Astrocyte of the spinal cord (primary cell): ENCODE data around the gene SARDH.
A peak's percentile ranks its signal among the peaks of the same experiment; 100 is the strongest.

ENCODE experiments used
- DNase-seq: peaks from one replicate; pipeline ENCODE4 v3.0.0; 2011; ENCODE audit warnings: low read depth, low spot score
- H3K4me3 ChIP-seq: 2 replicates; pipeline ENCODE4 v1.5.1; 2011; ENCODE audit warnings: low read depth, mild to moderate bottlenecking, low read length, moderate library complexity
- CTCF ChIP-seq: IDR thresholded peaks from 2 replicates; pipeline ENCODE4 v1.5.1; 2012; ENCODE audit warnings: low read depth, mild to moderate bottlenecking, low read length, inconsistent platforms
- in situ Hi-C: cut with HindIII; loops from 2 replicates; pipeline ENCODE4 v1.10.0; 2017; ENCODE audit warnings: low sequenced_read_pairs

Gene SARDH

GRCh38 chr9:133718563-133719315 lies 19.4 kb downstream of the SARDH start:
- no peak overlapping the region for H3K4me3 ChIP-seq
- in situ Hi-C loops = no loop called here
- no peak for TF ChIP-seq CTCF
- DNase-seq = no peak

- TF ChIP-seq CTCF = no peak
- no peak for DNase-seq
- no peak overlapping the region for H3K4me3 ChIP-seq
- in situ Hi-C loops = no loop called here
Measured at GRCh38 chr9:133717113-133718031, 20.8 kb downstream of the SARDH start.

- no peak for TF ChIP-seq CTCF
- H3K4me3 ChIP-seq = no peak overlapping the region
- in situ Hi-C loops = no loop called here
- no peak for DNase-seq
Measured at GRCh38 chr9:133716564-133717112, 21.5 kb downstream of the SARDH start.

GRCh38 chr9:133715866-133716563 lies 22.1 kb downstream of the SARDH start:
- in situ Hi-C loops = no loop called here
- no peak for DNase-seq
- peak; percentile 65 for TF ChIP-seq CTCF
- H3K4me3 ChIP-seq = no peak overlapping the region

GRCh38 chr9:133715295-133715865 lies 22.8 kb downstream of the SARDH start:
- TF ChIP-seq CTCF = no peak
- H3K4me3 ChIP-seq = no peak overlapping the region
- peak; percentile 20 for DNase-seq
- in situ Hi-C loops = no loop called here
